HG03354 (cell line): ENCODE data around the gene ATL3.
"Not testable (repeated sequence)": the region's sequence is repeated elsewhere in the genome, so short reads cannot be mapped to it uniquely, and the experiment has no call there.

Experiments used
- ATAC-seq: cut with Tn5 transposase; IDR thresholded peaks from one replicate; pipeline ENCODE4 v1.9.1; 2021; ENCODE audit warnings: mild to moderate bottlenecking; ENCODE audit not compliant: unreplicated experiment, poor library complexity, severe bottlenecking

The ATL3 gene

DNA sequence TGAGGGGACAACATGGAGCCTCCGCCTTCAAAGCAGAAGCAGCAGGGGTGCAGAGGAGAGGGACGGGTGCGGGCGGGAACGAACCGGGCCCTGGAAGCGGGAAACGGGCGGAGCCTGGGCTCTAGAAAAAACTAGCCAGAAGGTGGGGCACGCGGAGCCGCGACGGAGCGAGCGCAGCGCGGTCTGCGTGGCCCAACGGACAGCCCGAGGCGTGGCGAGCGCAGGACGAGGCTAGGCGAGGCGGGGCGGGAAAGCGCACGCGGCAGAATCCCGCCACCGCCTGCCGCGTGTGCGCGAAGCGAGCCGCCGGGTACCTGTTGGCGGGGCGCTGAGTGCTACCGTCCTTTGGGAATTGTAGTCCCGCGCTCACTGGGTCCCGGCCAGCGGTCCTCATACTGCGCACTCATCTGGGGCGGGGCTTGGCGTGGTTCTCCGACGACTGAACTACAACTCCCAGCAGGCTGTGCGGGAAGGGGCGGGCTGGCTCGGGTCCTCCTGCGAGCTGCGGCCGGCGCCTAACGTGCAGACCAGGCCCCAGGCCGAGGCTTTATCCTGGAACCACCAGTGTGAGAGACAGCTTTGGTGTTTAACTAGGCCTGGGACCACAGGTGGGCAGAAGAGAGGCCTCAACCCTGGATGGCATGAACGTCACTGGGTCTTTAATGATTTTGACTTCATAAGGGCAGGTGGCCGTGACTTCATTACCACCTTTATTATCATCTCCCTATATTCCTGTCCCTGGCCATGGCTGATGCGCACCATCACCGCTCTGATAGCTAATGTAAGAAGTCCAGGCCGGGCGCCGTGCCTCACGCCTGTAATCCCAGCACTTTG lies at the start of gene ATL3:
Gene ATL3, minus strand, starts transcription at position 55 of the 834 bp plus-strand sequence. Its CDS starts 41 bp downstream, at position 14.
- peak; percentile 93 for ATAC-seq

- ATAC-seq, result no peak
Observed at GRCh38 chr11:63720611-63721010, 49.4 kb upstream of the ATL3 start.

GRCh38 chr11:63719987-63720386 lies 48.8 kb upstream of the ATL3 start:
- ATAC-seq, result no peak

DNA sequence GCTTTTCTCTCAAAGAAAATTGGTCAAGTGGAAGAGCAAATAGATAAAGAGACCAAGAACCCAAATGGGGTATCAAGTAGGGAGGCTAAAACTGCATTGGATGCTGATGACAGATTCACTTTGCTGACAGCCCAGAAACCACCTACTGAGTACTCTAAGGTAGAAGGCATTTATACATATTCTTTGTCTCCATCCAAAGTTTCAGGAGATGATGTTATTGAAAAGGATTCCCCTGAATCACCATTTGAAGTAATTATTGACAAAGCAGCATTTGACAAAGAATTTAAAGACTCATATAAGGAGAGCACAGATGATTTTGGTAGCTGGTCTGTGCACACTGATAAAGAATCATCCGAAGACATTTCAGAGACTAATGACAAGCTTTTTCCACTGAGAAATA lies 47.8 kb upstream of the ATL3 start:
- no peak for ATAC-seq

DNA sequence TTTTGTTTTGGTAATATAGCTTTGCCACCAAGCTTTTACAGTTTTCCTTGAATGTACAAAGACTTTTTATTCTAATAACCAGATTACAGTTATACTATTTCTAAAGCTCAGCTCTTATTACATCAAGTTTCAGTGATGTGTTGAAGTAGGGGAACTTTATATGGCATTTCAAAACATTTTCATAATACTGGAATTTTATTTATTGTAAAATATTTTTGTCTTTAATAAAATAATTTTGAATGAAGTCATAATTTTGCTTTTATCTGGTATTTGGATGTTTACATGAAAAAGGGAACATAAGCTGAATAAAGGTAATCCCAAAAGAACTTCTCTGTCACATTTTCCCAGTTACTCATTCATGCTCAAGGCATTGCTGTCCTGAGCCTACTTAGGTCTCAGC lies 44.9 kb upstream of the ATL3 start:
- no peak for ATAC-seq

- no peak for ATAC-seq
Observed at GRCh38 chr11:63713766-63714165, 42.6 kb upstream of the ATL3 start.

DNA sequence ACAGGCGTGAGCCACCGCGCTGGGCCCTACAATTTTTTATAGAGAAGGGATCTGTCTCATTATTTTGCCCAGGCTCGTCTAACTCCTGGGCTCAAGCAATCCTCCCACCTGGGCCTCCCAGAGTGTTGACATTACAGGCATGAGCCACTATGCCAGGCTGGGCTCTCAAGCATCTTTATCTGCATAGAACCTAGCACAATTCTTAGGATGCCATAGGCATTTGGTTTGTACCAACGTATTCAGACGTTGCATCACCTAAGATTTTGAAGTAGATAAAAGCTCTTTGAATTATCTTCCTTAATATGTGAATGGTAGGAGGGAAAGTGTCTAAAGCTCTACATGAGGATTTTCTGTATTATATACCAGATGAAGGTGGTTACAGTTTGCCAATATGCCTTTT lies 40.7 kb upstream of the ATL3 start:
- no peak for ATAC-seq

GRCh38 chr11:63710476-63711217 lies 39.5 kb upstream of the ATL3 start:
- no peak for ATAC-seq

- no peak for ATAC-seq
Observed at GRCh38 chr11:63709336-63709884, 38.2 kb upstream of the ATL3 start.

- no peak for ATAC-seq
Observed at GRCh38 chr11:63708764-63709163, 37.6 kb upstream of the ATL3 start.

DNA sequence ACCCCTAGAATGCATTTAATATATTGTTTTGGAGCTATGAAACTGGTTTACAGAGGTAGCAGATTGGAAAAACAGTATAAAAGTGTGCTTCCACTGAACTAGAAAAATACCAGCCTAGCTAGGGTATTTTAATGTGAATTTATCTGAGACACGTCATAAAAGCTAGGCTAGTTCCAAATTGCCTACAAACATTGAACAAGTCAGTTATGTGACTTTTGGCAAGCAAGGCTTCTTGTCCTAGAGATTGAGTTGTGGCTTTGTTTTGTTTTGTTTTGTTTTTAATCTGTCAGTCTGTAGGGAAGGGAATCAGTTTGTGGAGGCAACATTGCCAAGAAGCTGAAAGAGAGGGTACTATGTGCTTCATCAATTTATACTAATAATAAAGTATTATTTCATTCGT lies 34.4 kb upstream of the ATL3 start:
- ATAC-seq, result no peak

GRCh38 chr11:63699896-63700295 lies 28.7 kb upstream of the ATL3 start:
- ATAC-seq, result no peak

GRCh38 chr11:63698976-63699733 lies 28.0 kb upstream of the ATL3 start:
- ATAC-seq, result no peak

GRCh38 chr11:63694596-63694995 lies 23.4 kb upstream of the ATL3 start:
- ATAC-seq, result no peak

GRCh38 chr11:63687845-63688244 lies 16.7 kb upstream of the ATL3 start:
- ATAC-seq, result no peak

DNA sequence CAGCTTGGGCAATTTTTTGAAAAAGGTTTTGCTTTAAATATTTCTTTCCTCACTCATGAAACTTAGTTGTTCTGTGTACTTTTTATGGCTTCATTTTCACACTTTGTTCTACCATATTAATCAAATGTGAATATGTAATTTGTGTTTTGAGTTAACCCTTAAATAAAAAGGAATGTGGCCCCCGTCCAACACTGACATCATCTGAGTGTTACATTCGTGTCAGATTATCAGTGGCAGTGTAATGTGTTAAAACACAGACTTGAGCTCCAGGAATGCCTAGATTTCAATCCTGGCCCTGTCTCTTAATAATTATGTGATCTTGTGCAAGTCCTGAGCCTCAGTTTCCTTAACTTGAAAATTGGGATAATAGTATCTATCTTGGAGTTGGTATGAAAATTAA lies 15.8 kb upstream of the ATL3 start:
- no peak for ATAC-seq

DNA sequence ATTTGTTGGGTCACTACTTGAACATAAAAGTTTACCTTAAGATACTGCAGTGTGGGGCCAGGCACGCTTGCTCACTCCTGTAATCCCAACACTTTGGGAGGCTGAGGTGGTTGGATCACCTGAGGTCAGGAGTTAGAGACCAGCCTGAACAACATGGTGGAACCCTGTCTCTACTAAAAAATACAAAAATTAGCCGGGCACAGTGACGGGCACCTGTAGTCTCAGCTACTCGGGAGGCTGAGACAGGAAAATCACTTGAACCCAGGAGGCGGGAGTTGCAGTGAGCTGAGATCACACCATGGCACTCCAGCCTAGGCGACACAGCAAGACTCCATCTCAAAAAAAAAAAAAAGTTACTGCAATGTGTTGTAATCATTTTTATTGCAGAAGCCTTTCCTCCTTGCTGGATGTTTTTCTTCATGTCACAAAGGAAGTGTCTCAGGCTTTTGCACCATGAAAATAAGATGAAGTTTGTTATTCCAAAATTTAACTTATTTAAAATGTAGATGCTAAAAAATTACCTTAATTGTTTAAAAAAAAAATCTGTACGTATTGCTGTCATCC lies 14.1 kb upstream of the ATL3 start:
- ATAC-seq, result not testable (repeated sequence)

GRCh38 chr11:63683133-63683991 lies 12.2 kb upstream of the ATL3 start:
- ATAC-seq, result no peak
